ENCODE measurements around the gene TPK1.

DNA sequence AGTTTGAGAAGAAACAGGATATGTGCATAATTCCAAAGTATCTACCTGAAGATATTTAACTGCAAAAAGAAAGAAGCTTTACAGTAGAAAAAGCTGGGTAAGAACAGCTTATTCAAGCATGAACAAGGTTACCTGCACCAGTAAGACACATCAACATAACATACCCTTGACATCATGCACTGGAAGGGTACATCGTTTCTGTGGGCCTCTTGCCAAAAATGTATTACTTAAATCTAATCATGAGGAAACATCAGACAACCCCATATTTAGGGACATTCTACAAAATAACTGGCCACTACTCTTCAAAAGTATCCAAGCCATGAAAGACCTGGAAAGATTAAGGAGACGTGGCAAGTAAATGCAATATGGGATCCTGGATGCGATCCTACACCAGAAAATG is 18.9 kb downstream of the TPK1 start:
- TF ChIP-seq, protein P1, sequence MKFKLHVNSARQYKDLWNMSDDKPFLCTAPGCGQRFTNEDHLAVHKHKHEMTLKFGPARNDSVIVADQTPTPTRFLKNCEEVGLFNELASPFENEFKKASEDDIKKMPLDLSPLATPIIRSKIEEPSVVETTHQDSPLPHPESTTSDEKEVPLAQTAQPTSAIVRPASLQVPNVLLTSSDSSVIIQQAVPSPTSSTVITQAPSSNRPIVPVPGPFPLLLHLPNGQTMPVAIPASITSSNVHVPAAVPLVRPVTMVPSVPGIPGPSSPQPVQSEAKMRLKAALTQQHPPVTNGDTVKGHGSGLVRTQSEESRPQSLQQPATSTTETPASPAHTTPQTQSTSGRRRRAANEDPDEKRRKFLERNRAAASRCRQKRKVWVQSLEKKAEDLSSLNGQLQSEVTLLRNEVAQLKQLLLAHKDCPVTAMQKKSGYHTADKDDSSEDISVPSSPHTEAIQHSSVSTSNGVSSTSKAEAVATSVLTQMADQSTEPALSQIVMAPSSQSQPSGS (tag by site-specific recombination; IDR thresholded peaks at IDR 0.05; ENCODE audit: low read depth) = no peak
- TF ChIP-seq WT1 (tag by site-specific recombination; IDR thresholded peaks at IDR 0.05) (no peak), ZNF416 (tag by site-specific recombination; IDR thresholded peaks at IDR 0.05) (no peak)
- TF ChIP-seq, protein P2, sequence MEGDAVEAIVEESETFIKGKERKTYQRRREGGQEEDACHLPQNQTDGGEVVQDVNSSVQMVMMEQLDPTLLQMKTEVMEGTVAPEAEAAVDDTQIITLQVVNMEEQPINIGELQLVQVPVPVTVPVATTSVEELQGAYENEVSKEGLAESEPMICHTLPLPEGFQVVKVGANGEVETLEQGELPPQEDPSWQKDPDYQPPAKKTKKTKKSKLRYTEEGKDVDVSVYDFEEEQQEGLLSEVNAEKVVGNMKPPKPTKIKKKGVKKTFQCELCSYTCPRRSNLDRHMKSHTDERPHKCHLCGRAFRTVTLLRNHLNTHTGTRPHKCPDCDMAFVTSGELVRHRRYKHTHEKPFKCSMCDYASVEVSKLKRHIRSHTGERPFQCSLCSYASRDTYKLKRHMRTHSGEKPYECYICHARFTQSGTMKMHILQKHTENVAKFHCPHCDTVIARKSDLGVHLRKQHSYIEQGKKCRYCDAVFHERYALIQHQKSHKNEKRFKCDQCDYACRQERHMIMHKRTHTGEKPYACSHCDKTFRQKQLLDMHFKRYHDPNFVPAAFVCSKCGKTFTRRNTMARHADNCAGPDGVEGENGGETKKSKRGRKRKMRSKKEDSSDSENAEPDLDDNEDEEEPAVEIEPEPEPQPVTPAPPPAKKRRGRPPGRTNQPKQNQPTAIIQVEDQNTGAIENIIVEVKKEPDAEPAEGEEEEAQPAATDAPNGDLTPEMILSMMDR (tag by site-specific recombination; IDR thresholded peaks at IDR 0.05) = no peak
- TF ChIP-seq, protein P3, sequence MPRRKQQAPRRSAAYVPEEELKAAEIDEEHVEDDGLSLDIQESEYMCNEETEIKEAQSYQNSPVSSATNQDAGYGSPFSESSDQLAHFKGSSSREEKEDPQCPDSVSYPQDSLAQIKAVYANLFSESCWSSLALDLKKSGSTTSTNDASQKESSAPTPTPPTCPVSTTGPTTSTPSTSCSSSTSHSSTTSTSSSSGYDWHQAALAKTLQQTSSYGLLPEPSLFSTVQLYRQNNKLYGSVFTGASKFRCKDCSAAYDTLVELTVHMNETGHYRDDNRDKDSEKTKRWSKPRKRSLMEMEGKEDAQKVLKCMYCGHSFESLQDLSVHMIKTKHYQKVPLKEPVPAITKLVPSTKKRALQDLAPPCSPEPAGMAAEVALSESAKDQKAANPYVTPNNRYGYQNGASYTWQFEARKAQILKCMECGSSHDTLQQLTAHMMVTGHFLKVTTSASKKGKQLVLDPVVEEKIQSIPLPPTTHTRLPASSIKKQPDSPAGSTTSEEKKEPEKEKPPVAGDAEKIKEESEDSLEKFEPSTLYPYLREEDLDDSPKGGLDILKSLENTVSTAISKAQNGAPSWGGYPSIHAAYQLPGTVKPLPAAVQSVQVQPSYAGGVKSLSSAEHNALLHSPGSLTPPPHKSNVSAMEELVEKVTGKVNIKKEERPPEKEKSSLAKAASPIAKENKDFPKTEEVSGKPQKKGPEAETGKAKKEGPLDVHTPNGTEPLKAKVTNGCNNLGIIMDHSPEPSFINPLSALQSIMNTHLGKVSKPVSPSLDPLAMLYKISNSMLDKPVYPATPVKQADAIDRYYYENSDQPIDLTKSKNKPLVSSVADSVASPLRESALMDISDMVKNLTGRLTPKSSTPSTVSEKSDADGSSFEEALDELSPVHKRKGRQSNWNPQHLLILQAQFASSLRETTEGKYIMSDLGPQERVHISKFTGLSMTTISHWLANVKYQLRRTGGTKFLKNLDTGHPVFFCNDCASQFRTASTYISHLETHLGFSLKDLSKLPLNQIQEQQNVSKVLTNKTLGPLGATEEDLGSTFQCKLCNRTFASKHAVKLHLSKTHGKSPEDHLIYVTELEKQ (tag by site-specific recombination; IDR thresholded peaks at IDR 0.05; ENCODE audit: borderline replicate concordance) = no peak

Measured in HEK293 (cell line).